Prostate gland (tissue), 2 donors: ENCODE results near the gene SCLT1. TPM values are rescaled to one million over a fixed set of nuclear protein-coding genes. Genes with fewer than 3 reads are reported as not detected.

ENCODE experiments used
- DNase-seq: peaks from one replicate; pipeline ENCODE4 v3.0.0-alpha.2; 2019; ENCODE audit warnings: low spot score
- H3K27ac ChIP-seq, 2 donors: fragments of 200-600 bp; sonication (generic); 2 replicates each; pipeline ENCODE4 v1.5.1; 2017 to 2019
- H3K27me3 ChIP-seq: fragments of 200-600 bp; sonication (generic); replicated peaks from 2 replicates; pipeline ENCODE4 v1.5.1; 2019; ENCODE audit not compliant: insufficient read depth
- H3K36me3 ChIP-seq, 2 donors: fragments of 200-600 bp; sonication (generic); 1 replicate in 1 of 2; 2 replicates in 1 of 2; pipeline versions ENCODE4 v1.5.1 to v1.8.1; 2017 to 2019
- H3K4me1 ChIP-seq: fragments of 200-600 bp; sonication (generic); replicated peaks from 2 replicates; pipeline ENCODE4 v1.5.1; 2019
- H3K4me3 ChIP-seq, 2 donors: fragments of 200-600 bp; sonication (generic); 2 replicates each; pipeline ENCODE4 v1.5.1; 2017 to 2019
- H3K9me3 ChIP-seq: fragments of 200-600 bp; sonication (generic); 2 replicates; pipeline ENCODE4 v1.5.1; 2017
- CTCF ChIP-seq, 4 experiments: fragments of 200-600 bp in 2 of 4; fragments of 450-650 bp in 2 of 4; sonication (generic) in 2 of 4; IDR thresholded peaks; 1 replicate in 3 of 4; 2 replicates in 1 of 4; pipeline ENCODE4 v1.5.1; 2016 to 2019; ENCODE audit warnings: antibody characterized with exemption in 4 of 4, mild to moderate bottlenecking in 2 of 4, moderate library complexity in 2 of 4
- POLR2A ChIP-seq: fragments of 450-650 bp; IDR thresholded peaks from one replicate; pipeline ENCODE4 v1.6.1; 2016; ENCODE audit warnings: antibody characterized with exemption, mild to moderate bottlenecking
- POLR2AphosphoS5 ChIP-seq: sonication (generic); formaldehyde crosslinking; IDR thresholded peaks from one replicate; pipeline ENCODE4 v1.6.1; 2017; ENCODE audit warnings: antibody characterized with exemption
- WGBS: methylation state at CpG from one replicate; pipeline ENCODE4 v1.1.5; 2018; 5-methylcytosine and 5-hydroxymethylcytosine counted together
- intact Hi-C: fragments of 100-400 bp; cut with DNase I; formaldehyde crosslinking; loops from one replicate; pipeline ENCODE4 v1.14.2; 2022
- total RNA-seq, 2 donors: library from RNA; depleted of rRNA; stranded (reverse); fragments of >200 nt; gene quantifications; one replicate each; pipeline ENCODE4 v1.1.0, GENCODE V29; 2016

SCLT1 gene
- total RNA-seq, 2 donors from 2014 or later, result 6.6 to 7.0 TPM

DNA sequence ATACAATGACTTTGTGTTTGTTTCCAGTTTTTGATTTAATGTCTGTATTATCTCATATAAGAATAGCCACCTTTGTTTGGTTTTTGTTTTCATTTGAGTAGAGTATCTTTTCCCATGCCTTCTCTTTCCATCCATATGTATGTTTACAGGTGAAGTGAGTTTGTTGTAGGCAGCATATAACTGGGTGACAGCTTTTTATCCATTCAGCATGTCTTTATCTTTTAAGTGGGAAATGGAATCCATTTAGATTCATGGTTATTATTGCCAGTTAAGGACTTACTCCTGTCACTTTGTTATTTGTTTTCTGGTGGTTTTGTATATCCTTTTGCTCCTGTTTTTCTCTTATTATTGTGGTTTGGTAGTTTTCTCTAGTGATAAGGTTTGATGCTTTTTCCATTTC, 34.3 kb downstream of the SCLT1 start:
- Histone ChIP-seq H3K4me3 (no peak overlapping the region), H3K4me1 (no peaks in the 10 kb centered on the region), H3K27ac (no peak overlapping the region), H3K27me3 (no peaks in the 10 kb centered on the region), H3K36me3 (no peaks in the 10 kb centered on the region), H3K9me3 (no peaks in the 10 kb centered on the region)
- intact Hi-C loops, result no loop called here
- no peak for DNase-seq
- TF ChIP-seq POLR2AphosphoS5 (no peak), CTCF (IDR thresholded peaks at IDR 0.05) (no peak), POLR2A (no peak)

GRCh38 chr4:129046055-129046959, 47.0 kb downstream of the SCLT1 start:
- Histone ChIP-seq H3K36me3 (no peaks in the 10 kb centered on the region), H3K27ac (no peak overlapping the region), H3K4me1 (no peaks in the 10 kb centered on the region), H3K27me3 (no peaks in the 10 kb centered on the region), H3K4me3 (no peak overlapping the region), H3K9me3 (no peaks in the 10 kb centered on the region)
- no peak for DNase-seq
- no peak for TF ChIP-seq POLR2AphosphoS5
- whole genome bisulfite sequencing, result 93% methylated on average over 1 of the region's 1 CpG
- intact Hi-C loops, result no loop called here

GRCh38 chr4:129043523-129043922, 49.8 kb downstream of the SCLT1 start:
- intact Hi-C loops, result no loop called here
- no peak for TF ChIP-seq POLR2A
- no peak for TF ChIP-seq CTCF (IDR thresholded peaks at IDR 0.05)

GRCh38 chr4:129040471-129040870, 52.9 kb downstream of the SCLT1 start:
- Histone ChIP-seq H3K36me3 (no peaks in the 10 kb centered on the region), H3K9me3 (no peaks in the 10 kb centered on the region), H3K27ac (no peak overlapping the region), H3K4me3 (no peak overlapping the region), H3K4me1 (no peaks in the 10 kb centered on the region), H3K27me3 (no peaks in the 10 kb centered on the region)
- TF ChIP-seq CTCF (IDR thresholded peaks at IDR 0.05), result no peak
- TF ChIP-seq POLR2A, result no peak
- no peak for TF ChIP-seq POLR2AphosphoS5
- 70% methylated on average over 2 of the region's 2 CpGs for WGBS
- intact Hi-C loops, result no loop called here
- DNase-seq, result no peak

More at GRCh38 chr4:129043523-129043922, 49.8 kb downstream of the SCLT1 start:
- no peaks in the 10 kb centered on the region for H3K27me3 ChIP-seq
- H3K36me3 ChIP-seq, result no peaks in the 10 kb centered on the region
- no peaks in the 10 kb centered on the region for H3K9me3 ChIP-seq
- no peaks in the 10 kb centered on the region for H3K4me1 ChIP-seq
- H3K4me3 ChIP-seq, result no peak overlapping the region
- DNase-seq, result no peak
- H3K27ac ChIP-seq, result no peak overlapping the region

DNA sequence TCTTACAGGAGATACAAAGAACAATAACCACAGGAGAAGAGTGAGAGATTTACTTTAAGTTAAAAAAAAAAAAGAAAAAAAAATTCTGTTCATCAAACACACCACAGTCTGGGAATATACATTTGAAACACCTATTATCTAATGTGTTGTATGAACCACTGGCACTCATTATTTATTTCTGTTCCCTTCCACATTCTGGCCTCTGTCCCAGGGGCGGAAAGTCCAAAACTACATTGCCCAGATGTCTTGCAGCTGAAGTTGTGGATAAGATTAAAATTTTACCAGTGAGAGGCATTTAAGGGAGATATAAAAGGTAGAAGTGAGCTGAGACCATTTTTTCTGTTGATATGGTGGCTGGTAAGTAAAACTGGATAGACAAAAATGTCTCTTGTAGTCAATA, 56.2 kb downstream of the SCLT1 start:
- intact Hi-C loops, result no loop called here

More for the DNA sequence above, 56.2 kb downstream of the SCLT1 start:
- no peak overlapping the region for H3K27ac ChIP-seq
- no peak for TF ChIP-seq CTCF (IDR thresholded peaks at IDR 0.05)
- TF ChIP-seq POLR2AphosphoS5, result no peak
- TF ChIP-seq POLR2A, result no peak
- no peaks in the 10 kb centered on the region for H3K36me3 ChIP-seq
- no peak overlapping the region for H3K4me3 ChIP-seq
- H3K9me3 ChIP-seq, result no peaks in the 10 kb centered on the region
- H3K27me3 ChIP-seq, result no peaks in the 10 kb centered on the region
- no peak for DNase-seq
- no peaks in the 10 kb centered on the region for H3K4me1 ChIP-seq
- WGBS, result 96% methylated on average over 1 of the region's 1 CpG
